GM19452 (cell line): ENCODE data around the gene B3GALT5.

Source experiments
- ATAC-seq: cut with Tn5 transposase; IDR thresholded peaks from one replicate; pipeline ENCODE4 v1.9.1; 2021; ENCODE audit not compliant: unreplicated experiment

B3GALT5 gene

DNA sequence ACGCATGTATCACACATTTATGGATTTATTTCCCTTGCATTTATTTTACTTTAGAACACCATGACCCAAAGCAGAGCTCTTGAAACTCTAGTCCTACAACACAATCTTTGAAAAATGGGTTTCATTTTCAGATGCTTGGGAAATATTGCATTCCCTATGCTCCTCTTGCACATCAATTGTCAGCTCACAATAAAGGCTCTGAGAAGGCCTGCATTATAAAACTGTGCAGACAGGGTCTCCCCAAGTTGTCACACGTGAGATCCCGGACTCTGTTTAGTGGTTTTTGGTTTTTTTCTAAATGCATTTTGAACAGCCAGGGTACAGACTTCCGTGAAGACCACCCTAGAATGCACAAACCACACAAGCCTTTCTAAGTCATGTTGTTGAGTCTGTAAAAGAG, 9.9 kb upstream of the B3GALT5 start:
- ATAC-seq = no peak

DNA sequence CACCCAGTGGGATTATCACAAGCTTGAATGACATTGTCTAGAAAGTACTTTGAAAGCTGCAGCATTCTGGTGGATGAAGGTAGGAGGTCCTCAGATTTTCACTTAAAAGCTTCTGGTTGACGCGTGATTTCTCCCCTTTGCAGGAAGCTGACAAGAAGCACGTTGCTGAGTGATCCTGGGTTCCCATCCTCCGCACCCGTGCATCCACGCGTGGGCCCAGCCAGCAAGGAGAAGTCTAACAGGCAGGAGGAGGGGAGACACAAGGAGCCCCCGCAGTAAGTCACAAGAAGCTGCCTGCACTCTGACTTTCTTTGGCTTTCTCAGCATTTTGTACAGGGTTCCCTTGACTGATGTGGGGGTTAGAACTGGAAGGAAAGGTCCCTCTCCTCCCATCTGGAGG, 7.8 kb upstream of the B3GALT5 start:
- no peak for ATAC-seq

DNA sequence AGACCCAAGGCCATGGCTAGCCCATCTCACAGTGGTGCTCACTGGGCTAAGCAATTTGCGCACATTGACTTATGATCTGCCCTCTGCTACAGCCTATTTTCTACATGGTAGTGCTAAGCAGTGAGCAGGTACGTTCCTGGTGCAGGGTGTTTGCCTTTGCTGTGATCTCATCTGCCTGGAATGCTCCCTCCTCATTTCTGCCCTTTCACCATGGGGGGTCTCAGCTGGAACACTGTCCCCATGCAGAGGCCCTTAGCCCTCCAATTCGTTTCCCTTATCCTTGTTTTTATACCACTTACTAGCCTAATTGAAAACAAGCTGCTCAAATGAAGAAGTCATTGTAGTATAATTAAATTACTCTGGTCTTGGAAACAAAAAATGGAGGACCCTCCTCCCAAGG, 2.0 kb upstream of the B3GALT5 start:
- no peak for ATAC-seq

DNA sequence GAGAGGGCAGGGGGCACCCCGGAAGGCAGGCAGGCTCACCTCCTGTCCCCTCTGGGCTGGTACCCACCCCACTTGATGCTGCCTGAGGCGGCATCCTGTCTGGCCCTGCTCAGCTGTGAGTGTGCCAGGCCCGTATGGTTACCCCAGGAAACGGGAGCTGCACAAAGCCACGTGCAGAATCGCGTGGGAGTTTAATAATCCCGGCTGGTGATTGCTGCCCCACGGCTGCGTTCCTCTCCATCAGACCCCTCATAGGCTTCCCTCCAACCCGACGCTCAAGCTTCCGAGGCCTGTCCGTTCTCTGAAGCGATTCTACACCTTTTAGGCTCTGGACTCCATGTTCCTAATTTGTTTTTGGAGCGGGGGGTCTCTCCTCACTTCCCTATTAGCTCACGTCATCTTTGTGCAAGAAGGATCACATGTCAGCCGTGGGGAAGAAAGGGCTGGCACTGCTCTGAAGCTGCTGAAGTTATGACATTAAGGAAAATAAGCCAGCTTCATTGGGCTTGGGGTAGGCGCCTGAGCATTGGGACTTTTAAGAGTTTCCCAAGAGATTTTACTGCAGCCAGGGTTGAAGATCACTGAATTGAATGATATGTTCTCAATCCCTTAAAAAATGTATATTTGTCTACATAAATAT, 1.1 kb upstream of the B3GALT5 start:
- no peak for ATAC-seq

DNA sequence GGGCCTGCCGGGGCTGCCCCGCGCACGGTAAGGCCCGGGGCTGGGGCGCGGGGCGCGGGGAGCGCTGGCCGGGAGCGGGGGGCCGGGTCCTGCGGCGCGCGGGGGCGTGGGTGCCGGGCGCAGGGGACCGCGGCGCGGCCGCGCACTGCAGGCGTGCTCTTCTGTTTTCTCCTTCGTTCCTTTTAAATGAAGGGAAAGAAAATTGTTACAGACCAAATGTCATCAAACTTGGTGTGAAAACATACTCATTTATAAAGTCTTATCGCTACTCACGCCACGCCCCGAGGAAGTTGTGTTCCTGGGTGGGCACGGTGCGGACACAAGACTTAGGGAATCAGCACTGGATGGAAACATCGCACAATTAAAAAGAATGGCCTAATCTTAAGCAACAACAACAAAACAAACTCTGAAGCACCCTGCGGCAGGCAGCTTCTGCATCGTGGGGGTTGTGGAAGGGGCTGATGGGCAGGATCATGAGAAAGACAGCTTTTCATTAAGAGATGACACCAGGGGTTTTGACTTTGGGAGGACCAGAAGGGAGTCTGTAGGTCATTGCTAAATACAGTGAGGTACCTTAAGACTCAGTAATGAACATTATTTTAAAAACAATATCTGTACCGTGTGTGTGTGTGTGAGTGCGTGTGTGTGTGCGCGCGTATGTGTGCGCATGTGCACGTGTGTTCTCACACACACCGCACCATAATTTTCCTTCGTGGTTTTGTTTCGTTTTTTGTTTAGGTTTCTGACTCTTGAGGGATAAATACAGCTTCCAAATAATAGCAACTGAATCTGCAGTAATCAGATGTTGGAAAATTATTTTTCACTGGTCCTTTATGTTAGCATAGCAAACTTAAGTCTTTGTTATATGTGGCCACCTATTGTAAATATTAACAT, 548 bp downstream of the B3GALT5 start:
- no peak for ATAC-seq

DNA sequence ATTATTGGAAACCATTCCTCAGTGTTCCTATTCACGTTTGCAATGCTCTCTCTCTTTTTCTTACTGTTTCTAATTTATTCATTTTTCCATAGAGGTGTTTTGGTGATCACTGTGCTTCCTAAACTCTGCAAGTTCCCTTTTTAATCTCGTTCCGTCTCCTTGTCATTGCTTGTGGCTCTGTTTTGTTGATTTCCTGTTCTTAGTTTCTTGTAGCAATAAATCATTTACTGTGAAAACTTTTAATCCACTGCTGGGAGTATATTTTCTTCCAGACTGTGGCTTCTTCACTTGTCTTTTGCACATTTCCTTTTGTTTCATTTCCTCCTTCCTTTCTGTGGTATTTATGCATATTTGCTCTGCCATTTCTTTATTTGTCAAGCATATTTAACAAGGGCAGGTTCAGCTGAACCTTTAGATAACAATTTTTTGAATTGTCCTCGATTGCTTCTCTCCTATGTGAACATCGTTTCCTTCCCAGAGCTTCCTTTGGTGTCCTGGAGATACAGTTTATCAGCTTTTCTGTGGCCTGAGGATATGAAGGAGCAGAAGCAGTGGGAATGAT, 3.6 kb downstream of the B3GALT5 start:
- no peak for ATAC-seq

DNA sequence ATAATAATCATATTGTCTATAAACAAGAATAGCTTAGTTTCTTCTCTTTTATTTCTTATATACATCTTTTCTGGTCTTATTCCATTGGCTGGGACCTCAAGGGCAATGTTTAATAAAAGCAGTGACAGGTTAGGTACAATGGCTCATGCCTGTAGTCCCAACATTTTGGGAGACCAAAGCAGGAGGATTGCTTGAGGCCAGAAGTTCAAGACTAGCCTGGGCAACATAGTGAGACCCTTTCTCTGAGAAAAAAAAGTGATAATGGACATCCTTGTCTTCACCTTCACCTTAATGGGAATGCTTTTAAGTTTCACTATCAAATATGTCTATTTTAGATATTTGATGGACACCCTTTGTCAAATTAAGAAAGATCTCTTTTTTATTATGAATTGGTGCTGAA, 8.1 kb downstream of the B3GALT5 start:
- no peak for ATAC-seq

DNA sequence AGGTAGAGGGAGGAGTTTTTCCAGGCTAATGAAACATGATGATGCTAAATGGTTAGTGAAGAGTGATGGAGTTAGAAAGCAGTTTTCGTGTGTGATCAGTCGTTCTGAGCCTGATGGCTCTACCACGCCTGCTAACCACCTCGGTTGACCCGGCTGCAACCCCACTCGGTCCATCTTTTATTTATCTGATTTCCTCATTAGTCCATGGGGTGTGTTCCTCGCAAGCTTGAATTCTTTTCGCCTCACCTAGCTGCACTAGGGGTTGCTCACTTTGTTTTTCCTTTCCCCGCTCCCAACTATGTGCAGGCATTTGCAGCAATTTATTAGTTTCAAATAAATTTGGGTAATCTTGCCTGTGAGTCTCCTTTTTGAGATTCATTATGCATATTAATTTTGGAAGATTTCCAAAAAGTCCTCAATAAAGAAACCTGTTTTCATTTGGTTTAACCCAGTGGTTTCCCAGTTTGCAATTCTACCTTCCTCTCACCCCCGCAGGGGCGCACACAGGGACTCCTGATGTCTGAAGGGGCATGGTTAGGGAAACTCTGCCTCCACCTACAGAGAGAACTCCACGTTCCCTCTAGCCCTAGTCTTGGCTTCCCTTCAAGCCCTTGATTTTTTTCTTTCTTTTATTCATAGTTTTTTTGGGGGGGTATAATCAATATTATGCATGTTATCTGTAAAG, 12.6 kb downstream of the B3GALT5 start:
- ATAC-seq = no peak

DNA sequence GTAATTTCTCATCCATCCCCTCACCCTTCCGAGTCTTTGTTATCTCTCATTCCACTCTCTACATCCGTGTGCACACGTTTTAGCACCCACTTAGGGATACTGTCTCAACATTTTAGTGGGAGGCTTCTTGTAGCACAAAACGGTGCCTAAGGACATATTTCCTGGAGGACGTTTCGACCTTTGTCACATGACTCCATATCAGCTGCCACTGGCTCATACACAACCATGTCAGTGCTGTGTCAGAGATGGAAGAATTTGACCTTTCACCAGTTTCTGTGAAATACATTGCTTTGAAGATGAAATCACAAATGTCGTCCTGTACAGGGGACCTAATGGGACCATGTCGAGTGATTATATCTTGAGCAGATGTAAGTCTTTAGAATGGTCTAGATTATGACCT, 15.6 kb downstream of the B3GALT5 start:
- ATAC-seq = no peak

DNA sequence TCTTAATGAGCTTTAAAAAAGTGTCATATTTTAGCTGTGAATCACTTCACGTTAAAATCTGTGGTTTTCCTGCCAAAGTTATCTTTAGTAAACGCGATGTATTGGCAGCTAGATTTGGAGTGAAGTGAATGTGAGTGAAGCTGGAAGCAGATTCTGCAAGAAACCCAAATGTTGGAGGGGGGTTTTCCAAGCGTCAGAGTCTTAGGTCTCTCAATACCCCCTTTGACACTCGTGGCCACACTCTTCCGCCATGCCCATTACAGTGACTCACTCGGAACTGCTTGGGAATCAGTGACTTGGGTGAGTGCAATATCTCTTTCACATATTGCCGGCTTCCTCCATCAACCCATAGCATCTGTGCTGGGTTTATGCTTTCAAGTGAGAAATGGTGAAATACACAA, 17.5 kb downstream of the B3GALT5 start:
- ATAC-seq = no peak

DNA sequence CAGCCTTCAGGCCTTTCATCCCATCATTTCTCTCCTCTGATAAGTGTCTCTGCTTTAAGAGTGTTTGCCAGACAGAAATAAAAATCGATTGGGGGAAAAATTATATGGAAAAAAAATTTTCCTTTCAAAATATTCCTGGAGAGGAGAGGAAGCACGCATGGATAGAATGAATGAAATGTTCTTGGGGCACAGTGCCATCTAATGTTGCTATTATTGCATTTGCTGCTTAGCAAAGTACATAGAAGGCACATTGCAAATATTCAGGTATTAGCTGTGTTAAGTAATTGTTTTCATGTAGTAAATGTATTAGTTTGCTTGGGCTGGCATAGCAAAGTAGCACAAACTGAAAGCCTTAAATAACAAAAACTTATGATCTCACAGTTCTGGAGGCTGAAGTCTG, 18.1 kb downstream of the B3GALT5 start:
- no peak for ATAC-seq

DNA sequence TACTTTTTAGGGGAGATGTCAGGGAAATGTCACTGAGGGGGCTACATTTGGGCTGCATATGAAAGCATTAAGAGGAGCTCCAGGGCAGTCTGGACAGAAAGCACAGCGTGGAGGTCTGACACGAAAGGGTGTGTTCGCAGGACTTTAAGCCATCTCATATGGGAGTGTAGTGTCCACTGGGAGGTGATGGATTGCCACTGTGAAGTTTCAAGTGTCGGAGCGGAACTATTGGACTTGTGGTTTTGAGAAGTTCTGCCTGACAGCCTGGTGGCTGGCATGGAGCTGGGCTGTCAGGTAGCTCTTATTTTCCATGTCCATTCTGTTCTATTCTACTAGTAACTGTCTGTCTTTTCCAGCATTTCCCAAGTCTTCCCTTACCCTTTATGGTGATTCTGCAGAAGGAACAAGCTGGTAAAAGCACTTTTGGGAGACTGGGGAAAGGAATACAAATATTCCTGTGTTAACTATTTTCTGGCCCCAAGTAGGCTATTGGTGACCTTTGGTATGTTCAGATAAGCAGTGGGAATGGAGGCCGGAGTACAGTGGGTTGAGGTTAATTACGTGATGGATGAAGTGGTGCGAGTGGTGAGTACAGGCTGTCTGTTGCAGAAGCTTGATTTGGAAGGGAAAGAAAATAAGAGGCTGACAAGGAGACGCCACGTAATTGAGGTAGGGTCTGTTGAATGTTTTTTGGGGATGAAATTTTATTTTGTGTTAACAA, 19.3 kb downstream of the B3GALT5 start:
- no peak for ATAC-seq

DNA sequence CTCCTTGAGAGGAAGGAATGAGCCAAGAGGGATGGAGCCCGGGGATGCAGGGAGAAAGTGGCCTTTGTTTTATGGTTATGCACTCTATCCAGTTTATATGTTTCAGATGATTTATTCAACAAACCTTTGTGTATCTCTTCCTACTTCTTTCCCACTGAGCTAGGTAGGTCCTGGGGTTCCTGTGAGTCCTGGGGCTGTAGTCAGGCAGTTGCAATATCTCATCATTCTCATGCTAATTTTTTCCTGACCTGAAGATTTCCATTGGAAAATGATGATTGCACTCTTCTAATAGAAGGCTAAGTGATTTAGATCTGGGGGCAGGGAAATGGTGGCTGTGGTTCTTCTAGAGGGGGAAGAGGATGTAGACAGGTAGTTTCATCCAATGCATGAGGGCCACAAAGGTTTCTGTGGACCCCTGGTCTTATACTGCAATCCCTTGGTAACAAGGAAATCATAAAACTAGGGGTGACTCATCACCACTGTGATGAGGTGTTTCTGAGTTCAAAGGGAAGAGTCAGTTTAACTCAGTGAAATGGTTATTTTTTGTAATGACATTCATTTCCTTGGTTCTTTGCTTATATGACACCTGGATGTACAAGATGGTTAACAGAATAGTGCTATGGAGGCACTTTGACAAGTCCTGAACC, 20.2 kb downstream of the B3GALT5 start:
- no peak for ATAC-seq

DNA sequence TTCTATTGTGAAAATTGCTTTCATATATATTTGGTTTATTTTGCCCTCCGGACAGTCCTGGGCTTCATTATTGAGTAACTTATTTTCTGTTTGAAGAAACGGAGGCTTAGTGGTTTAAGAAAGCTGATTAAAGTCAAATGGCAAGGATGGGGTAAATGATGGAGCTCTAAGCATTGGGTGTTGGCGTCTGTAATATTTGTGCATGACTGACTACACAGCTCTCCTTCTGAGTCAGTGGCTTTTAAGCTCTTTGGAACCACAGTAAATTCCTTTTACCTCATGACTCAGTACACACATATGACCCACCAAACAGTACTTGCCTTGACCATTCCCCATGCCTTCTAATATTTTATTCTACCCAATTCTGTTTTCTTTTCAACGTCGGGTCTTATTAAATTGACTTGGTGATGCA, 21.0 kb downstream of the B3GALT5 start:
- ATAC-seq = no peak

DNA sequence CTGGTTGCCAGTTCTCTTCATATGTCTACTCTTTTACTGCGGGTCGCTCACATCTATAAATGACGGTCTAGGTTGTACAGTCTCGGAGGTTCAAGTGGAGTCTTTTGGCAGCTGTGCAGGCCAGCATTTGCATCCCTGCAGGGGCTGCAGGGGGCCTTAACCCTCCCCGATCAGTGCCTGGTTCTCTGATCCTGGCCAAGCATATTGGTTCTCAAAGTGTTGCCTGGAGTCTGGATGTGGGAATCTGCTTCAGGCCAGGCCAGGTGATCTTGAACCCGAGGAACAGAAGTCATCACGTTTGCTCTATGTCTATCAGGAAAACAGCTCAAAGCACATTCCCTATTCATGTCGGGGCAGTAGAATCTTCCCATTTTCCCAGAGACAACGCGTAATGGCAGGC, 21.8 kb downstream of the B3GALT5 start:
- ATAC-seq = no peak

DNA sequence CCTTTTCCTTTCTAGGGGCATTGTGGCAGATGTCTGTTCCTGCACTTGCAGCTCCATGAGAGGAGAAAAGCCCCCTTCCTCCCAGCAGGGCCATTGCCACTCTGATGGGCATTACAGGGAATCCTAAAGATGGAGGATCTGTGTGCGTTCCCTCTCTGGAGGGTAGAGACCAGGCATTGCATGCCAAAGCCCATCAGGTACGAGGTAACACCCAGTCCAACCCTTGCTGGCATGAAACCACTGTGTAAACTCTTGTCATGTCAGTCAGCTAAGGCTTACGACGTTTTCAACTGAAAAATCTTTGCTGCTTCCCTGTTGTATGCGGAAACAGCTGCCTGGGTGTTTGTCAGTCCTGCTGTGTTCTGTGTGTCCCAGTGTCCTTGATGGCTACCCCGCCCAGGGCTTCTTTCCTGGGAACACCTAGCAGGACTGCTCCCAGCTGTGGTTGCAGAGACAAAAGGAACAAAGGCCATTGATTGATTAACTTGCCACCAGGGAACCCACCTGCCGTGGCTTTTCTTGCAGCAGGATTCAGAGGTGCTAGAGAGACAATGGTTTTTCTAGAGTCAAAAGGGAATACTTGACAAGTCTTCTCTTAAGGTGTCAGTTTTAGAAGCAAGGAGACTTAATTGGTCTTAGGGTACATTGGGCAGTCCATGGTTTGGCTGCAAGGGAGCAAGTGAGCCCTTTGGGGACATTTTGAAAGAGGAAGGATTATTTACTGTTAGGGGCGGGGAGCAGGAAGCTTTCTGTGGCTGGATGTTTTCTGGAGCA, 24.6 kb downstream of the B3GALT5 start:
- no peak for ATAC-seq

DNA sequence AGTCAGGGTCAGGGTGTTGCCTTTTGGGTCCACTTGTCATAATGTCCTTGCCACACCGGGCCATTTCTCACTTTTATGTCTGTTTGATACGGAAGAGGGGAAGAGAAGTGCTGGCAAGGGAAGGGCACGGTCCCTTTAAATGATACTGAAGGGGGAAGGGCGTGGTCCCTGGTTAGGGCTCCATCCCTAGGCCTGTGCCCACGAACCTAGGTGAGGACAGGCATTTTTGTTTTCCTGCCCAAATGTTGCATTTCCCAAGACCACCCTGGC, 25.2 kb downstream of the B3GALT5 start:
- ATAC-seq = no peak

DNA sequence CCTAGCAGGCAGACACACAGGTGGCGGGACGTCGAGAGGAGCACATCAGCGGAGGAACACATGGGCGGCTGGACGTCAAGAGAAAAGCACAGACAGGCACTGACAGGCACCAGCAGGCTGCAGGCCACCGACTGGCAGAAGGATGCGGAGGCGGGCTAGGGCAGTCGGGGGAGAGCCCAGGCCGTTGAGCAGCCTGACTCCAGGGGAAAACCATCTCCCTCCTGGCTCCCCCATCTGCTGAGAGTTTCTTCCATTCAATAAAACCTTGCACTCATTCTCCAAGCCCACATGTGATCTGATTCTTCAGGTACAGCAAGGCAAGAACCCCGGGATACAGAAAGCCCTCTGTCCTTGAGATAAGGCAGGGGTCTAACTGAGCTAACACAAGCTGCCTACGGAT, 25.5 kb downstream of the B3GALT5 start:
- ATAC-seq = no peak

DNA sequence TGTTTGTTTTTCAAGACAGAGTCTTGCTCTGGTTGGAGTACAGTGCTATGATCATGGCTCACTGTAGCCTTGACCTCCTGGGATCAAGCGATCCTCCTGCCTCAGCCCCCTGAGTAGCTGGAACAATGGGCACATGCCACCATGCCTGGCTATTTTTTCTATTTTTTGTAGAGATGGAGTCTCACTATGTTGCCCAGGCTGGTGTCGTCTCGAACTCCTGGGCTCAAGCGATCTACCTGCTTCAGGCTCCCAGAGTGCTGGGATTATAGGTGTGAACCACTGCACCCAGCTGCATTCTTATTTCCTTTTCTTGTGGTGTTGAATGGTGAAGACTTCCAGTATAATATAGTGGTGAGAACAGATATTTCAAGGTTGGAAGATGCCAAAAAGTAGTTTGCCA, 28.0 kb downstream of the B3GALT5 start:
- ATAC-seq = no peak

DNA sequence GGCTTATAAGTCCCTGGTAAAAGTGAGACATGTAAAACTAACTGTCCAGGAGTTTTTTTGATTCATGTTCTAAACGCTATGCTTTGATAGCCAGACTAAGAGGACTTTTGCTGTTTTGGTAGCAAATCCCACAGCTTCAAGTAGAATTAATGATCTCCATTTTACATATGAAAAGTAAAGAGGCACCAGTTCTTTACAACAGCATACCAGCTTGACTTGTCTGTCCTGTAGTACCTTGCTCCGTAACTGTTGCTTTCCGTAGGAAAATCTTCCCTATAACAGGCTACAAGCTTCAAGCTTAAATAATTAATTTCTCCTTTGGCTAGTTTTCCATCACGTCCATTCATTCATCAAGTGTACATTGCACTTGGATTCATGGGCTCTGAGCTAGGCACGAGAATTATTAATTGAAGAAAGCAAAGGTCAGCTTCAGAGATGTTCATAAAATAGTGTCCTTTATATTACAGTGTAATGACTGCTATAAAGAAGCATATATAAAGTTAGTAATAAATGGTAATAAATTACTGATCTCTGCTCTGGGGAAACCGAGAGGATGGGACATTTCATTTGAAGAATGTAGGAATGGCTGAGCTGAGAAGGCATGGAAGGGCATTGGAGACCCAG, 29.2 kb downstream of the B3GALT5 start:
- ATAC-seq = no peak
